K562 (cell line): ENCODE data around the gene RAP1A. TPM values are rescaled to one million over a fixed set of nuclear protein-coding genes. Genes with fewer than 3 reads are reported as not detected.

Experiments used
- BRD9 ChIP-seq: fragments of 450-650 bp; IDR thresholded peaks from 2 replicates; pipeline ENCODE4 v1.6.1; 2018; ENCODE audit warnings: low read depth; ENCODE audit not compliant: partially characterized antibody
- CCNT2 ChIP-seq: IDR thresholded peaks from 2 replicates; pipeline ENCODE4 v1.6.1; 2011; ENCODE audit warnings: borderline replicate concordance, low read depth, mild to moderate bottlenecking, moderate library complexity, mixed read lengths, low read length; ENCODE audit not compliant: insufficient read length; ENCODE audit errors: extremely low read depth
- ELF2 ChIP-seq: fragments of 250-450 bp; sonication (Bioruptor Pico); IDR thresholded peaks from 2 replicates; pipeline ENCODE4 v1.5.0; 2021; ENCODE audit warnings: mild to moderate bottlenecking
- EZH2 ChIP-seq: IDR thresholded peaks from 2 replicates; pipeline ENCODE4 v1.6.1; 2012; ENCODE audit warnings: low read depth, mild to moderate bottlenecking, inconsistent platforms, low read length, borderline replicate concordance
- KLF16 ChIP-seq: IDR thresholded peaks from 2 replicates; pipeline ENCODE4 v1.6.1; 2016; ENCODE audit warnings: antibody characterized with exemption
- MED1 ChIP-seq: sonication (generic); formaldehyde crosslinking; IDR thresholded peaks from 2 replicates; pipeline ENCODE4 v1.8.1; 2023; ENCODE audit warnings: missing genetic modification reagents, borderline replicate concordance
- MTA3 ChIP-seq: fragments of 450-650 bp; formaldehyde crosslinking; IDR thresholded peaks from 2 replicates; pipeline ENCODE4 v1.6.1; 2017; ENCODE audit warnings: mild to moderate bottlenecking, borderline replicate concordance
- MYNN ChIP-seq, 2 experiments: sonication (generic); formaldehyde crosslinking in 1 of 2; IDR thresholded peaks; 2 replicates each; pipeline versions ENCODE4 v1.5.0 to v1.6.1; 2016 to 2020; ENCODE audit warnings: antibody characterized with exemption in 1 of 2, missing genetic modification reagents in 1 of 2
- NFRKB ChIP-seq: fragments of 450-650 bp; IDR thresholded peaks from 2 replicates; pipeline ENCODE4 v1.6.1; 2016; ENCODE audit warnings: low read depth
- POLR2AphosphoS2 ChIP-seq: IDR thresholded peaks from 2 replicates; pipeline ENCODE4 v1.6.1; 2012; ENCODE audit warnings: low read length, improper control_type of control experiment
- POLR2G ChIP-seq: fragments of 200-400 bp; formaldehyde crosslinking; IDR thresholded peaks from 2 replicates; pipeline ENCODE4 v1.6.1; 2017; ENCODE audit warnings: low read depth, mild to moderate bottlenecking, antibody characterized with exemption, low read length, moderate library complexity
- SRF ChIP-seq, 2 experiments: fragments of 250-450, 450-650 bp in 1 of 2; sonication (Bioruptor Pico) in 1 of 2; sonication (generic) in 1 of 2; formaldehyde crosslinking; IDR thresholded peaks; 2 replicates each; pipeline versions ENCODE4 v1.5.0 to v1.5.1; 2020 to 2022; ENCODE audit warnings: mild to moderate bottlenecking in 1 of 2, missing genetic modification reagents in 1 of 2
- TARDBP ChIP-seq: fragments of 450-650 bp; IDR thresholded peaks from 2 replicates; pipeline ENCODE4 v1.6.1; 2016
- ZBTB1 ChIP-seq: sonication (generic); formaldehyde crosslinking; IDR thresholded peaks from 2 replicates; pipeline ENCODE4 v1.8.1; 2023; ENCODE audit warnings: missing genetic modification reagents, low read depth, mild to moderate bottlenecking, borderline replicate concordance
- ZC3H11A ChIP-seq: IDR thresholded peaks from 2 replicates; pipeline ENCODE4 v1.6.1; 2012; ENCODE audit warnings: low read depth, low read length, improper control_type of control experiment
- ZC3H8 ChIP-seq: fragments of 450-650 bp; IDR thresholded peaks from 2 replicates; pipeline ENCODE4 v1.6.1; 2017
- ZNF282 ChIP-seq: sonication (generic); formaldehyde crosslinking; IDR thresholded peaks from 2 replicates; pipeline ENCODE4 v1.8.1; 2023; ENCODE audit warnings: missing genetic modification reagents
- ZNF431 ChIP-seq: sonication (generic); formaldehyde crosslinking; IDR thresholded peaks from 2 replicates; pipeline ENCODE4 v1.8.0; 2022; ENCODE audit warnings: mild to moderate bottlenecking, missing genetic modification reagents
- polyA plus RNA-seq, 8 experiments: library from polyadenylated mRNA; depleted of rRNA in 4 of 8; stranded (reverse) in 5 of 8; unstranded in 3 of 8; fragments of >200 nt; fragmentation: Nextera tagmentation in 2 of 8; fragmentation: Illumina TruSeq in 1 of 8; extraction: Ambion mirVana in 2 of 8; extraction: Trizol in 1 of 8; gene quantifications; 2 replicates each; pipeline versions ENCODE4 v1.2.1 to v1.2.3, GENCODE V29; 2011 to 2014; ENCODE audit warnings: inconsistent platforms in 1 of 8, missing spikeins in 1 of 8
- total RNA-seq, 7 experiments: library from RNA; depleted of rRNA in 6 of 7; stranded (reverse); fragments of >200 nt in 6 of 7; fragmentation: Illumina TruSeq in 2 of 7; extraction: Trizol in 2 of 7; gene quantifications; 2 replicates each; pipeline versions ENCODE4 v1.2.1 to v1.2.3, GENCODE V29; 2011 to 2021; ENCODE audit warnings: low replicate concordance in 1 of 7
- TF ChIP-seq, protein P1 (sequence below), 2 experiments: fragments of 450-650 bp; IDR thresholded peaks; 2 replicates each; pipeline ENCODE4 v1.6.1; 2016
- TF ChIP-seq, protein P2 (sequence below), 2 experiments: IDR thresholded peaks; 2 replicates each; pipeline ENCODE4 v1.6.1; 2011; ENCODE audit warnings: borderline replicate concordance in 1 of 2, control low read depth in 1 of 2, low read depth in 1 of 2, low read length in 1 of 2, mild to moderate bottlenecking in 1 of 2, mixed read lengths in 1 of 2, moderate library complexity in 1 of 2; ENCODE audit not compliant: insufficient read depth in 1 of 2, insufficient read length in 1 of 2, poor library complexity in 1 of 2, severe bottlenecking in 1 of 2; ENCODE audit errors: extremely low read depth in 1 of 2
- TF ChIP-seq, protein P3 (sequence below): fragments of 450-650 bp; formaldehyde crosslinking; IDR thresholded peaks from 2 replicates; pipeline ENCODE4 v1.4.0; 2022; ENCODE audit warnings: mild to moderate bottlenecking, moderate library complexity
- TF ChIP-seq, protein P4 (sequence below): fragments of 250-450 bp; sonication (Bioruptor Pico); IDR thresholded peaks from 2 replicates; pipeline ENCODE4 v1.8.0; 2021; ENCODE audit warnings: moderate library complexity, mild to moderate bottlenecking, inconsistent platforms

Gene RAP1A
- total and polyA plus RNA-seq, 9 of the 15 experiments (the other 6 are each of a cell fraction or from before 2014, with no cell fraction given): 13.4 to 86.2 (median 32.5) TPM

DNA sequence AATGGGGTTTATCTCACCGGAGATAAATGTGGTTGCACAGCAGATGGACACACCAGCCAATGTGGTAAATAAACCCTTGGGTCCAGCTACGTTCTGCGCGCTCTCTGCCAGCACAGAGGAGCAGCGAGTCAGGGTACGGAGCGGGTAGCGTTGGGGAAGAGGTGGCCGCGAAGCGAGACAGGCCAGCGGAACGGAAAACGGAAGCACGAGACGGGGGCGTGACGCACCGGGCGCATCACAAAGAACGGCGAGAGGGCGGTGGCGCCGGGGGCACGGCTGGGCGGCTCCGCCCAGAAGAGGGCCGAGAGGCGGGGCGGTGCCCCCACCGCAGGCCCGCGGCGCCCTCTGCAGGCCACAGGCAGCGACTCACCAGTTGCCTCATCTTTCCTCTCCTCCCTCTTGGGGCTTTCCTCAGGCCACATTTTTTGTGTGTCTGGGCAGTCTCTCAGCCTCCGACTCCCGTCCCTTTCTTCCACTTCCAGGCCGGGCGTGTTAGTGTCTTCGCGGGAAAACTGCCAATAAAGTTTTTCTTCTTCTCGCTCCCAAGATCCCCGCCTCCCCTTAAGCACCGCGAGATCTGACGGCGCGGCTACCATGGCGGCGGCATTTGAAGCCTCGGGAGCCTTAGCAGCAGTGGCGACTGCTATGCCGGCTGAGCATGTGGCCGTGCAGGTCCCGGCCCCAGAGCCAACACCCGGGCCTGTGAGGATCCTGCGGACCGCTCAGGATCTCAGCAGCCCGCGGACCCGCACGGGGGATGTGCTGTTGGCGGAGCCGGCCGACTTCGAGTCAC lies 135.9 kb downstream of the RAP1A start, which contains the start of gene DDX20 (continued):
- TF ChIP-seq ZBTB1 (CRISPR knock-in tag) (peak; percentile 58; the same call in 1 of the 2 replicates), ZC3H11A (no peak), NFRKB (peak; percentile 94), CCNT2 (peak; percentile 95), ZC3H8 (no peak), ZNF431 (no peak), EZH2 (no peak), SRF (CRISPR knock-in tag; IDR thresholded peaks at IDR 0.05) (no peak), MYNN (IDR thresholded peaks at IDR 0.05) (peak; percentile 52), MYNN (CRISPR knock-in tag; IDR thresholded peaks at IDR 0.05) (no peak), ZNF282 (CRISPR knock-in tag) (peak; percentile 84), POLR2AphosphoS2 (peak; percentile 50; the same call in 1 of the 2 replicates), KLF16 (no peak), BRD9 (no peak), POLR2G (peak; percentile 94), TARDBP (peak; percentile 78), MTA3 (peak; percentile 94), MED1 (no peak), ELF2 (CRISPR knock-in tag) (peak; percentile 80)
- TF ChIP-seq, protein P1, sequence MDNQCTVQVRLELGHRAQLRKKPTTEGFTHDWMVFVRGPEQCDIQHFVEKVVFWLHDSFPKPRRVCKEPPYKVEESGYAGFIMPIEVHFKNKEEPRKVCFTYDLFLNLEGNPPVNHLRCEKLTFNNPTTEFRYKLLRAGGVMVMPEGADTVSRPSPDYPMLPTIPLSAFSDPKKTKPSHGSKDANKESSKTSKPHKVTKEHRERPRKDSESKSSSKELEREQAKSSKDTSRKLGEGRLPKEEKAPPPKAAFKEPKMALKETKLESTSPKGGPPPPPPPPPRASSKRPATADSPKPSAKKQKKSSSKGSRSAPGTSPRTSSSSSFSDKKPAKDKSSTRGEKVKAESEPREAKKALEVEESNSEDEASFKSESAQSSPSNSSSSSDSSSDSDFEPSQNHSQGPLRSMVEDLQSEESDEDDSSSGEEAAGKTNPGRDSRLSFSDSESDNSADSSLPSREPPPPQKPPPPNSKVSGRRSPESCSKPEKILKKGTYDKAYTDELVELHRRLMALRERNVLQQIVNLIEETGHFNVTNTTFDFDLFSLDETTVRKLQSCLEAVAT (IDR thresholded peaks at IDR 0.05): peak; percentile 28 to 58; a peak in 1 of 4 replicates
- TF ChIP-seq, protein P2, sequence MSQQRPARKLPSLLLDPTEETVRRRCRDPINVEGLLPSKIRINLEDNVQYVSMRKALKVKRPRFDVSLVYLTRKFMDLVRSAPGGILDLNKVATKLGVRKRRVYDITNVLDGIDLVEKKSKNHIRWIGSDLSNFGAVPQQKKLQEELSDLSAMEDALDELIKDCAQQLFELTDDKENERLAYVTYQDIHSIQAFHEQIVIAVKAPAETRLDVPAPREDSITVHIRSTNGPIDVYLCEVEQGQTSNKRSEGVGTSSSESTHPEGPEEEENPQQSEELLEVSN (IDR thresholded peaks at IDR 0.05; ENCODE audit: borderline replicate concordance in 1 of 2, extremely low read depth in 1 of 2, insufficient read depth in 1 of 2, insufficient read length in 1 of 2, low read depth in 1 of 2, low read length in 1 of 2, poor library complexity in 1 of 2, severe bottlenecking in 1 of 2): peak; percentile 69 to 86
- TF ChIP-seq, protein P3, sequence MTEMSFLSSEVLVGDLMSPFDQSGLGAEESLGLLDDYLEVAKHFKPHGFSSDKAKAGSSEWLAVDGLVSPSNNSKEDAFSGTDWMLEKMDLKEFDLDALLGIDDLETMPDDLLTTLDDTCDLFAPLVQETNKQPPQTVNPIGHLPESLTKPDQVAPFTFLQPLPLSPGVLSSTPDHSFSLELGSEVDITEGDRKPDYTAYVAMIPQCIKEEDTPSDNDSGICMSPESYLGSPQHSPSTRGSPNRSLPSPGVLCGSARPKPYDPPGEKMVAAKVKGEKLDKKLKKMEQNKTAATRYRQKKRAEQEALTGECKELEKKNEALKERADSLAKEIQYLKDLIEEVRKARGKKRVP (CRISPR knock-in tag): 0 out of 2 replicates have a peak, but pooled peaks have one; percentile 31
- TF ChIP-seq, protein P4, sequence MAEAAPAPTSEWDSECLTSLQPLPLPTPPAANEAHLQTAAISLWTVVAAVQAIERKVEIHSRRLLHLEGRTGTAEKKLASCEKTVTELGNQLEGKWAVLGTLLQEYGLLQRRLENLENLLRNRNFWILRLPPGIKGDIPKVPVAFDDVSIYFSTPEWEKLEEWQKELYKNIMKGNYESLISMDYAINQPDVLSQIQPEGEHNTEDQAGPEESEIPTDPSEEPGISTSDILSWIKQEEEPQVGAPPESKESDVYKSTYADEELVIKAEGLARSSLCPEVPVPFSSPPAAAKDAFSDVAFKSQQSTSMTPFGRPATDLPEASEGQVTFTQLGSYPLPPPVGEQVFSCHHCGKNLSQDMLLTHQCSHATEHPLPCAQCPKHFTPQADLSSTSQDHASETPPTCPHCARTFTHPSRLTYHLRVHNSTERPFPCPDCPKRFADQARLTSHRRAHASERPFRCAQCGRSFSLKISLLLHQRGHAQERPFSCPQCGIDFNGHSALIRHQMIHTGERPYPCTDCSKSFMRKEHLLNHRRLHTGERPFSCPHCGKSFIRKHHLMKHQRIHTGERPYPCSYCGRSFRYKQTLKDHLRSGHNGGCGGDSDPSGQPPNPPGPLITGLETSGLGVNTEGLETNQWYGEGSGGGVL: no peak
